Suprapubic skin (tissue), 4 donors: ENCODE results near the gene LYRM4. TPM values are rescaled to one million over a fixed set of nuclear protein-coding genes. Genes with fewer than 3 reads are reported as not detected.

ENCODE experiments used
- DNase-seq, 2 donors: peaks; one replicate each; pipeline ENCODE4 v3.0.0-alpha.2; 2019; ENCODE audit warnings: low spot score in 2 of 2
- H3K27ac ChIP-seq: fragments of 200-600 bp; sonication (generic); one replicate; pipeline ENCODE4 v1.5.1; 2019
- H3K27me3 ChIP-seq: fragments of 200-600 bp; sonication (generic); one replicate; pipeline ENCODE4 v1.5.1; 2019
- H3K36me3 ChIP-seq: fragments of 200-600 bp; sonication (generic); one replicate; pipeline ENCODE4 v1.5.1; 2019
- H3K4me1 ChIP-seq: fragments of 200-600 bp; sonication (generic); one replicate; pipeline ENCODE4 v1.5.1; 2019
- H3K4me3 ChIP-seq: fragments of 200-600 bp; sonication (generic); one replicate; pipeline ENCODE4 v1.5.1; 2019; ENCODE audit warnings: mild to moderate bottlenecking
- H3K9me3 ChIP-seq: fragments of 200-600 bp; sonication (generic); one replicate; pipeline ENCODE4 v1.5.1; 2019
- EP300 ChIP-seq: sonication (generic); formaldehyde crosslinking; IDR thresholded peaks from one replicate; pipeline ENCODE4 v1.6.1; 2017; ENCODE audit warnings: antibody characterized with exemption
- POLR2A ChIP-seq, 2 donors: fragments of 450-650 bp; IDR thresholded peaks; one replicate each; pipeline ENCODE4 v1.6.1; 2017; ENCODE audit warnings: antibody characterized with exemption in 2 of 2, mild to moderate bottlenecking in 2 of 2, moderate library complexity in 2 of 2
- POLR2AphosphoS5 ChIP-seq, 3 donors: sonication (generic); formaldehyde crosslinking; IDR thresholded peaks; one replicate each; pipeline ENCODE4 v1.6.1; 2017; ENCODE audit warnings: antibody characterized with exemption in 3 of 3
- WGBS: methylation state at CpG from one replicate; pipeline ENCODE4 v1.1.5; 2018; 5-methylcytosine and 5-hydroxymethylcytosine counted together
- total RNA-seq, 4 donors: library from RNA; depleted of rRNA; stranded (reverse); fragments of >200 nt; gene quantifications; one replicate each; pipeline ENCODE4 v1.1.0, GENCODE V29; 2016
- TF ChIP-seq, protein P1 (sequence below), 2 donors: fragments of 200-600 bp in 1 of 2; fragments of 450-650 bp in 1 of 2; sonication (generic) in 1 of 2; IDR thresholded peaks; one replicate each; pipeline ENCODE4 v1.5.1; 2016 to 2019; ENCODE audit warnings: antibody characterized with exemption in 2 of 2, mild to moderate bottlenecking in 1 of 2, moderate library complexity in 1 of 2

The LYRM4 gene
- total RNA-seq, 4 donors from 2014 or later, result 16.1 to 37.5 (median 19.6) TPM

DNA sequence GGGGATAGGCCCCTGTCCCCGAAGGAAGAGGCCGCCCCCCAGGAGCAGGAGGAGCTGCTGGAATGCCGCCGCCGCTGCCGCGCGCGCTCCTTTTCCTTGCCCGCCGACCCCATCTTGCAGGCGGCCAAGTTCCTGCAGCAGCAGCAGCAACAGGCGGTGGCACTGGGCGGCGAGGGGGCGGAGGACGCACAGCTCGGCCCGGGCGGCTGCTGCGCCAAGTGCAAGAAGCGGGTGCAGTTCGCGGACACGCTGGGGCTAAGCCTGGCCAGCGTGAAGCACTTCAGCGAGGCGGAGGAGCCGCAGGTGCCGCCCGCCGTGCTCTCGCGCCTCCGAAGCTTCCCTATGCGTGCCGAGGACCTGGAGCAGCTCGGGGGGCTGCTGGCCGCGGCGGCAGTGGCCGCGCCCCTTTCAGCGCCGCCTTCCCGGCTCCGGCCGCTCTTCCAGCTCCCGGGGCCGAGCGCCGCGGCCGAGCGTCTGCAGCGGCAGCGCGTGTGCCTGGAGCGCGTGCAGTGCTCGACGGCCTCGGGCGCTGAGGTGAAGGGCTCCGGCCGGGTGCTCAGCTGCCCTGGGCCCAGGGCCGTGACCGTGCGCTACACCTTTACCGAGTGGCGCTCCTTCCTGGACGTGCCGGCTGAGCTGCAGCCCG is 175.0 kb downstream of the LYRM4 start:
- peaks cover 43% of the 10 kb centered on the region for H3K4me1 ChIP-seq
- DNase-seq, result no peak
- no CpG with 5 or more reads among the region's 74 CpGs for WGBS
- peaks cover 20% of the 10 kb centered on the region for H3K27me3 ChIP-seq
- TF ChIP-seq POLR2A (IDR thresholded peaks at IDR 0.05) (no peak), POLR2AphosphoS5 (IDR thresholded peaks at IDR 0.05) (no peak), EP300 (no peak)
- TF ChIP-seq, protein P1, sequence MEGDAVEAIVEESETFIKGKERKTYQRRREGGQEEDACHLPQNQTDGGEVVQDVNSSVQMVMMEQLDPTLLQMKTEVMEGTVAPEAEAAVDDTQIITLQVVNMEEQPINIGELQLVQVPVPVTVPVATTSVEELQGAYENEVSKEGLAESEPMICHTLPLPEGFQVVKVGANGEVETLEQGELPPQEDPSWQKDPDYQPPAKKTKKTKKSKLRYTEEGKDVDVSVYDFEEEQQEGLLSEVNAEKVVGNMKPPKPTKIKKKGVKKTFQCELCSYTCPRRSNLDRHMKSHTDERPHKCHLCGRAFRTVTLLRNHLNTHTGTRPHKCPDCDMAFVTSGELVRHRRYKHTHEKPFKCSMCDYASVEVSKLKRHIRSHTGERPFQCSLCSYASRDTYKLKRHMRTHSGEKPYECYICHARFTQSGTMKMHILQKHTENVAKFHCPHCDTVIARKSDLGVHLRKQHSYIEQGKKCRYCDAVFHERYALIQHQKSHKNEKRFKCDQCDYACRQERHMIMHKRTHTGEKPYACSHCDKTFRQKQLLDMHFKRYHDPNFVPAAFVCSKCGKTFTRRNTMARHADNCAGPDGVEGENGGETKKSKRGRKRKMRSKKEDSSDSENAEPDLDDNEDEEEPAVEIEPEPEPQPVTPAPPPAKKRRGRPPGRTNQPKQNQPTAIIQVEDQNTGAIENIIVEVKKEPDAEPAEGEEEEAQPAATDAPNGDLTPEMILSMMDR (IDR thresholded peaks at IDR 0.05), result no peak
- peak overlapping the region; percentile 75 for H3K4me3 ChIP-seq
- H3K27ac ChIP-seq, result peak overlapping the region; percentile 82
- H3K9me3 ChIP-seq, result no peaks in the 10 kb centered on the region
- no peaks in the 10 kb centered on the region for H3K36me3 ChIP-seq

- H3K36me3 ChIP-seq, result no peaks in the 10 kb centered on the region
- WGBS, result 0% methylated on average over 13 of the region's 83 CpGs
- DNase-seq, result peak in 1 of 2 donors; percentile 77
Observed at GRCh38 chr6:5084781-5085647, 175.7 kb downstream of the LYRM4 start, which contains the start of gene PPP1R3G. Gene PPP1R3G (plus strand): TSS chr6:5085341. CDS start chr6:5085486, 145 bp downstream.

DNA sequence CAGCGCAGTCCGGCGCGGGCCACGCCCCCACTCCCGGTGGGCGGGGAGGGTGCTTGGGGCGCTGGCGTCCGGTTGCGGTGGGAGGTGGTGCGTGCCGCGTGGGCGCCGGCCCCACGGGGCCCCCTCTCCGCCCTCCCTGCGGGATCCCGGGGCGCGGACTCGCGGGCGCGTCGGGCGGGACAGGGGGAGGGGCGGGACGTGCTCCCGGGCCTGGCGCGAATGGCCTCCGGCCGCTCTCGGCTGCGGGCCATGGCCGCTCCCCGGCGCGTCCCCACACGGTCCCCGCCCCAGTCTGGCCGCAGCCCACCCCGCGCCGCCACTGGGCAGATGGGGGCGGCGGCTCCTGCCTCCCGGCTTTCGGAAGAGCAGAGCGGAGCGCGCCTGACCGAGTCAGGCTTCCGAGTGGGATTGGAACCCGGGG is 176.4 kb downstream of the LYRM4 start:
- Histone ChIP-seq H3K27me3 (peaks cover 20% of the 10 kb centered on the region), H3K4me1 (peaks cover 43% of the 10 kb centered on the region), H3K27ac (peak overlapping the region; percentile 82), H3K4me3 (peak overlapping the region; percentile 75), H3K36me3 (no peaks in the 10 kb centered on the region), H3K9me3 (no peaks in the 10 kb centered on the region)
- whole genome bisulfite sequencing, result 0% methylated on average over 2 of the region's 57 CpGs
- DNase-seq, result peak in 1 of 2 donors; percentile 73
- TF ChIP-seq POLR2AphosphoS5 (IDR thresholded peaks at IDR 0.05), result no peak
- TF ChIP-seq, protein P1 (IDR thresholded peaks at IDR 0.05), result no peak
- TF ChIP-seq EP300, result no peak
- no peak for TF ChIP-seq POLR2A (IDR thresholded peaks at IDR 0.05)

More at GRCh38 chr6:5084781-5085647, 175.7 kb downstream of the LYRM4 start, which contains the start of gene PPP1R3G:
- H3K27ac ChIP-seq, result peak within 1 kb of the TSS; percentile 82
- H3K4me3 ChIP-seq, result peak within 1 kb of the TSS; percentile 75
- H3K4me1 ChIP-seq, result peaks cover 43% of the 10 kb centered on the region
- peaks cover 20% of the 10 kb centered on the region for H3K27me3 ChIP-seq
- no peaks in the 10 kb centered on the region for H3K9me3 ChIP-seq
- no peak for TF ChIP-seq POLR2AphosphoS5 (IDR thresholded peaks at IDR 0.05)
- peak in 1 of 2 donors; percentile 29 for TF ChIP-seq POLR2A (IDR thresholded peaks at IDR 0.05)
- TF ChIP-seq EP300, result no peak

GRCh38 chr6:5083813-5084359 is 176.9 kb downstream of the LYRM4 start:
- no peaks in the 10 kb centered on the region for H3K36me3 ChIP-seq
- H3K4me1 ChIP-seq, result peaks cover 43% of the 10 kb centered on the region
- H3K27me3 ChIP-seq, result peaks cover 20% of the 10 kb centered on the region
- peak overlapping the region; percentile 82 for H3K27ac ChIP-seq
- TF ChIP-seq, protein P1 (IDR thresholded peaks at IDR 0.05), result no peak
- TF ChIP-seq POLR2AphosphoS5 (IDR thresholded peaks at IDR 0.05), result no peak
- TF ChIP-seq POLR2A (IDR thresholded peaks at IDR 0.05), result no peak
- no peak for TF ChIP-seq EP300
- no peak for DNase-seq
- no peaks in the 10 kb centered on the region for H3K9me3 ChIP-seq
- peak overlapping the region; percentile 75 for H3K4me3 ChIP-seq
- WGBS, result 56% methylated on average over 18 of the region's 18 CpGs

DNA sequence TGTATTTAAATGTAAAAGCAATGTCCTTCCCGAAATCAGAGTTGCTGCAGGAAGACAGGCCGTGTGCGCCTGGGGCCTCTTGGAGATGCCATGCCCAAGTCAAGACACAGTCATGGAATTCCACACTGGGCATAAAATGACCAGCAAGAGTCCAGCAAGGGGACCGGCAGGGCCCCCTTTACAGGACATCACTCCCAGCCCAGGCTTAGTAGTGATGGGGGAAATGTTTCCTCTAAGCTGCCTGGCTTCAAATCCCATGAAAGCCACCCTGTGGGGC is 177.5 kb downstream of the LYRM4 start:
- Histone ChIP-seq H3K27ac (no peak overlapping the region), H3K9me3 (no peaks in the 10 kb centered on the region), H3K36me3 (no peaks in the 10 kb centered on the region), H3K27me3 (peaks cover 20% of the 10 kb centered on the region), H3K4me3 (no peak overlapping the region), H3K4me1 (peaks cover 43% of the 10 kb centered on the region)
- 33% methylated on average over 3 of the region's 4 CpGs for WGBS
- DNase-seq, result no peak
- TF ChIP-seq POLR2AphosphoS5 (IDR thresholded peaks at IDR 0.05) (no peak), EP300 (no peak), POLR2A (IDR thresholded peaks at IDR 0.05) (no peak)
- TF ChIP-seq, protein P1 (IDR thresholded peaks at IDR 0.05), result no peak
